Smooth muscle cell (in vitro differentiated cells): Measurements from ENCODE around the gene DNAH8. TPM values are rescaled to one million over a fixed set of nuclear protein-coding genes. Genes with fewer than 3 reads are reported as not detected.

Experiments used
- DNase-seq: peaks from one replicate; lab custom pipeline; 2025; ENCODE audit not compliant: unreplicated experiment; lab: John Stamatoyannopoulos, UW
- H2AFZ ChIP-seq: fragments of 200-600 bp; sonication (generic); 2 replicates; pipeline ENCODE4 v1.6.0; 2016; ENCODE audit warnings: antibody characterized with exemption, low read depth, mild to moderate bottlenecking
- H3F3A ChIP-seq: fragments of 200-600 bp; sonication (generic); 2 replicates; pipeline ENCODE4 v1.6.0; 2017; ENCODE audit warnings: antibody characterized with exemption, low read depth
- H3K27ac ChIP-seq: fragments of 200-600 bp; sonication (generic); 2 replicates; pipeline ENCODE4 v1.5.1; 2016; ENCODE audit warnings: low read depth, mild to moderate bottlenecking
- H3K27me3 ChIP-seq: fragments of 200-600 bp; sonication (generic); 2 replicates; pipeline ENCODE4 v1.6.1; 2016; ENCODE audit warnings: low read depth, mild to moderate bottlenecking
- H3K36me3 ChIP-seq: fragments of 200-600 bp; sonication (generic); 2 replicates; pipeline ENCODE4 v1.5.1; 2016; ENCODE audit warnings: low read depth
- H3K4me1 ChIP-seq: fragments of 200-600 bp; sonication (generic); 2 replicates; pipeline ENCODE4 v1.5.1; 2016; ENCODE audit warnings: low read depth
- H3K4me2 ChIP-seq: fragments of 200-600 bp; sonication (generic); 2 replicates; pipeline ENCODE4 v1.6.0; 2016; ENCODE audit warnings: mild to moderate bottlenecking
- H3K4me3 ChIP-seq: fragments of 200-600 bp; sonication (generic); 2 replicates; pipeline ENCODE4 v1.5.1; 2016; ENCODE audit warnings: mild to moderate bottlenecking
- H3K79me2 ChIP-seq: fragments of 200-600 bp; sonication (generic); 2 replicates; pipeline ENCODE4 v1.6.0; 2016; ENCODE audit warnings: low read depth, mild to moderate bottlenecking
- H3K9ac ChIP-seq: fragments of 200-600 bp; sonication (generic); 2 replicates; pipeline ENCODE4 v1.6.0; 2016; ENCODE audit warnings: low read depth
- H3K9me3 ChIP-seq: fragments of 200-600 bp; sonication (generic); replicated peaks from 2 replicates; pipeline ENCODE4 v1.5.1; 2016; ENCODE audit warnings: low read depth
- H4K20me1 ChIP-seq: fragments of 200-600 bp; sonication (generic); 2 replicates; pipeline ENCODE4 v1.6.0; 2016; ENCODE audit warnings: low read depth
- CTCF ChIP-seq: fragments of 200-600 bp; sonication (generic); IDR thresholded peaks from 2 replicates; pipeline ENCODE4 v1.5.1; 2017; ENCODE audit warnings: borderline replicate concordance, mild to moderate bottlenecking, antibody characterized with exemption; ENCODE audit not compliant: insufficient read depth, poor library complexity, severe bottlenecking
- WGBS: methylation state at CpG from one replicate; pipeline ENCODE4 v1.1.7; 2016; ENCODE audit warnings: low lambda C conversion rate; 5-methylcytosine and 5-hydroxymethylcytosine counted together
- polyA plus RNA-seq: library from polyadenylated mRNA; unstranded; fragments of >200 nt; fragmentation: Nextera tagmentation; extraction: Ambion mirVana; gene quantifications from 2 replicates; pipeline ENCODE4 v1.2.1, GENCODE V29; 2016
- total RNA-seq: library from RNA; depleted of rRNA; stranded (reverse); fragments of >200 nt; gene quantifications from 2 replicates; pipeline ENCODE4 v1.2.3, GENCODE V29; 2014

DNAH8 gene
- total and polyA plus RNA-seq, 2 experiments from 2014 or later: not detected

GRCh38 chr6:39062014-39062740 is 347.1 kb downstream of the DNAH8 start:
- Histone ChIP-seq H3K27me3 (peaks cover 38% of the 10 kb centered on the region), H3K36me3 (no peaks in the 10 kb centered on the region), H3F3A (no peaks in the 10 kb centered on the region), H3K79me2 (no peaks in the 10 kb centered on the region), H4K20me1 (no peaks in the 10 kb centered on the region), H3K4me1 (no peaks in the 10 kb centered on the region), H3K4me3 (no peak overlapping the region), H3K9me3 (no peaks in the 10 kb centered on the region), H3K4me2 (no peak overlapping the region), H3K27ac (no peak overlapping the region), H3K9ac (no peak overlapping the region), H2AFZ (no peak overlapping the region)
- WGBS: 79% methylated on average over 10 of the region's 10 CpGs
- no peak for DNase-seq
- TF ChIP-seq CTCF: no peak

GRCh38 chr6:39063526-39063925 is 348.4 kb downstream of the DNAH8 start:
- peaks cover 36% of the 10 kb centered on the region for H3K27me3 ChIP-seq
- H3K27ac ChIP-seq: no peak overlapping the region
- H4K20me1 ChIP-seq: no peaks in the 10 kb centered on the region
- TF ChIP-seq CTCF: no peak
- 55% methylated on average over 1 of the region's 1 CpG for WGBS
- H3K4me3 ChIP-seq: no peak overlapping the region
- no peak for DNase-seq
- H3K4me2 ChIP-seq: no peak overlapping the region
- H3F3A ChIP-seq: no peaks in the 10 kb centered on the region
- H3K4me1 ChIP-seq: no peaks in the 10 kb centered on the region
- no peak overlapping the region for H2AFZ ChIP-seq
- H3K9me3 ChIP-seq: no peaks in the 10 kb centered on the region
- H3K36me3 ChIP-seq: no peaks in the 10 kb centered on the region
- no peak overlapping the region for H3K9ac ChIP-seq
- H3K79me2 ChIP-seq: no peaks in the 10 kb centered on the region

GRCh38 chr6:39065561-39065960 is 350.4 kb downstream of the DNAH8 start:
- no peak for DNase-seq
- Histone ChIP-seq H3K4me1 (no peaks in the 10 kb centered on the region), H3F3A (no peaks in the 10 kb centered on the region), H2AFZ (no peak overlapping the region), H3K27me3 (peaks cover 21% of the 10 kb centered on the region), H4K20me1 (no peaks in the 10 kb centered on the region), H3K9ac (no peak overlapping the region), H3K79me2 (no peaks in the 10 kb centered on the region), H3K27ac (no peak overlapping the region), H3K4me2 (no peak overlapping the region), H3K36me3 (no peaks in the 10 kb centered on the region), H3K4me3 (no peak overlapping the region), H3K9me3 (no peaks in the 10 kb centered on the region)
- TF ChIP-seq CTCF: no peak
- 91% methylated on average over 8 of the region's 8 CpGs for WGBS

GRCh38 chr6:39068391-39068790 is 353.3 kb downstream of the DNAH8 start:
- Histone ChIP-seq H3K4me3 (no peak overlapping the region), H3K9me3 (no peaks in the 10 kb centered on the region), H3K4me1 (no peaks in the 10 kb centered on the region), H4K20me1 (no peaks in the 10 kb centered on the region), H3K27me3 (peaks cover 16% of the 10 kb centered on the region), H3K9ac (no peak overlapping the region), H3F3A (no peaks in the 10 kb centered on the region), H3K79me2 (no peaks in the 10 kb centered on the region), H3K4me2 (no peak overlapping the region), H3K36me3 (no peaks in the 10 kb centered on the region), H2AFZ (no peak overlapping the region), H3K27ac (no peak overlapping the region)
- no peak for TF ChIP-seq CTCF
- no peak for DNase-seq
- 74% methylated on average over 7 of the region's 7 CpGs for WGBS
